OCI-LY1 (cell line): ENCODE results near the gene CNTD1.

Experiments used
- EZH2 ChIP-seq: fragments of 200-600 bp; sonication (generic), shearing (Covaris generic); IDR thresholded peaks from 2 replicates; pipeline ENCODE4 v1.8.0; 2017; ENCODE audit warnings: borderline replicate concordance, mixed run types, mild to moderate bottlenecking, antibody characterized with exemption, low read length, moderate library complexity, mixed read lengths
- TF ChIP-seq, protein P1 (sequence below): fragments of 200-600 bp; sonication (generic), shearing (Covaris generic); IDR thresholded peaks from 2 replicates; pipeline ENCODE4 v1.5.1; 2017; ENCODE audit warnings: mild to moderate bottlenecking, antibody characterized with exemption, low read length, moderate library complexity, mixed read lengths

DNA sequence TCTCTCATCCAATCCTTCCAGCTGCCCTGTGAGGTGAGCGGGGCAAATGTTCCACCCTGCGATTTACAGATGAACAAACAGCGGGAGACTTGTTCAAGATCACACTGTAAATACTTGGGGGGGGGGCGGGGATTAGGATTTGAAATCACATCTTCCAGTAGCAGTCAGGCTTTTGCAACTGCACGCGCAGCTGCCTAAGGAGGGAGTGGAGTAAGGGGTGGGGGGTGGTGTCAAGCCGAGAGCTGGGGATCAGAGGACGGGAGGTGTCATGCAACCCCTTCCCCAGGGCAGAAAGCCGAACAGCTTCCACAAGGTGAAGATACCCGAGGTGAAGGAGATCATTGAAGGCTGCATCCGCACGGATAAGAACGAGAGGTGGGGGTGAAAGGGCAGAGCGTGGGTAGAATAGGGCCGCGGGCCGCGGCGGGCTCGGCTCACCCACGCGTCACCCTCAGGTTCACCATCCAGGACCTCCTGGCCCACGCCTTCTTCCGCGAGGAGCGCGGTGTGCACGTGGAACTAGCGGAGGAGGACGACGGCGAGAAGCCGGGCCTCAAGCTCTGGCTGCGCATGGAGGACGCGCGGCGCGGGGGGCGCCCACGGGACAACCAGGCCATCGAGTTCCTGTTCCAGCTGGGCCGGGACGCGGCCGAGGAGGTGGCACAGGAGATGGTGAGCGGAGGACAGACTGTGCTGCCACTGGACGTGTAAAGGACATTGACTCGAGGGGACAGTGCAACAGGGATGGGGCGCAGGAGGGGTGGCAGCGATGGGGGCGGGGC is 13.7 kb upstream of the CNTD1 start:
- TF ChIP-seq, protein P1, sequence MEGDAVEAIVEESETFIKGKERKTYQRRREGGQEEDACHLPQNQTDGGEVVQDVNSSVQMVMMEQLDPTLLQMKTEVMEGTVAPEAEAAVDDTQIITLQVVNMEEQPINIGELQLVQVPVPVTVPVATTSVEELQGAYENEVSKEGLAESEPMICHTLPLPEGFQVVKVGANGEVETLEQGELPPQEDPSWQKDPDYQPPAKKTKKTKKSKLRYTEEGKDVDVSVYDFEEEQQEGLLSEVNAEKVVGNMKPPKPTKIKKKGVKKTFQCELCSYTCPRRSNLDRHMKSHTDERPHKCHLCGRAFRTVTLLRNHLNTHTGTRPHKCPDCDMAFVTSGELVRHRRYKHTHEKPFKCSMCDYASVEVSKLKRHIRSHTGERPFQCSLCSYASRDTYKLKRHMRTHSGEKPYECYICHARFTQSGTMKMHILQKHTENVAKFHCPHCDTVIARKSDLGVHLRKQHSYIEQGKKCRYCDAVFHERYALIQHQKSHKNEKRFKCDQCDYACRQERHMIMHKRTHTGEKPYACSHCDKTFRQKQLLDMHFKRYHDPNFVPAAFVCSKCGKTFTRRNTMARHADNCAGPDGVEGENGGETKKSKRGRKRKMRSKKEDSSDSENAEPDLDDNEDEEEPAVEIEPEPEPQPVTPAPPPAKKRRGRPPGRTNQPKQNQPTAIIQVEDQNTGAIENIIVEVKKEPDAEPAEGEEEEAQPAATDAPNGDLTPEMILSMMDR, result no peak
- no peak for TF ChIP-seq EZH2
